HEK293 (cell line): ENCODE data around the gene OLFM1.

Experiments
- CTCF ChIA-PET: fragments of 350-600 bp; formaldehyde crosslinking; extraction: SDS; loops from one replicate; lab custom pipeline; 2021; ENCODE audit warnings: antibody characterized with exemption; lab: Yijun Ruan, JAX
- POLR2A ChIA-PET: fragments of 300-600 bp; formaldehyde crosslinking; extraction: SDS; loops from one replicate; lab custom pipeline; 2020; ENCODE audit warnings: antibody characterized with exemption, inconsistent platforms; lab: Yijun Ruan, JAX
- H3K27ac ChIP-seq: fragments of 200-500 bp; sonication (Bioruptor generic); 2 replicates; pipeline ENCODE4 v1.5.1; 2014; ENCODE audit warnings: low read depth, low read length, control low read depth, inconsistent platforms; ENCODE audit errors: extremely low read depth
- H3K36me3 ChIP-seq, 2 experiments: fragments of 200-500 bp in 1 of 2; sonication (Bioruptor generic) in 1 of 2; 1 replicate in 1 of 2; 2 replicates in 1 of 2; pipeline ENCODE4 v1.5.1; 2014 to 2017; ENCODE audit warnings: inconsistent platforms in 2 of 2, low read length in 2 of 2; ENCODE audit not compliant: control insufficient read depth in 2 of 2, insufficient read depth in 1 of 2
- H3K4me1 ChIP-seq: fragments of 200-500 bp; sonication (Bioruptor generic); 2 replicates; pipeline ENCODE4 v1.5.1; 2014; ENCODE audit warnings: mild to moderate bottlenecking, low read length, inconsistent platforms; ENCODE audit not compliant: control insufficient read depth, insufficient read depth
- H3K4me3 ChIP-seq: 2 replicates; pipeline ENCODE4 v1.5.1; 2011; ENCODE audit warnings: low read depth, mild to moderate bottlenecking, control low read depth, low read length, moderate library complexity
- H3K9me3 ChIP-seq: fragments of 200-500 bp; sonication (Bioruptor generic); 2 replicates; pipeline ENCODE4 v1.5.1; 2014; ENCODE audit warnings: low read depth, low read length, inconsistent platforms; ENCODE audit not compliant: control insufficient read depth, insufficient read depth
- HOXC10 ChIP-seq: sonication (generic); formaldehyde crosslinking; IDR thresholded peaks from 2 replicates; pipeline ENCODE4 v1.8.1; 2023; ENCODE audit warnings: mild to moderate bottlenecking, missing genetic modification reagents
- KLF7 ChIP-seq: fragments of 450-650 bp; formaldehyde crosslinking; IDR thresholded peaks from 2 replicates; pipeline ENCODE4 v1.5.1; 2016; ENCODE audit warnings: missing biosample characterization, missing genetic modification characterization, borderline replicate concordance
- SP7 ChIP-seq: fragments of 450-650 bp; formaldehyde crosslinking; IDR thresholded peaks from 2 replicates; pipeline ENCODE4 v1.5.1; 2016; ENCODE audit warnings: missing biosample characterization, missing genetic modification characterization
- ZBTB48 ChIP-seq: fragments of 450-650 bp; formaldehyde crosslinking; IDR thresholded peaks from 2 replicates; pipeline ENCODE4 v1.5.1; 2016; ENCODE audit warnings: missing biosample characterization, missing genetic modification characterization
- ZBTB7A ChIP-seq: fragments of 450-650 bp; formaldehyde crosslinking; IDR thresholded peaks from 2 replicates; pipeline ENCODE4 v1.5.1; 2016; ENCODE audit warnings: low read depth, missing biosample characterization, missing genetic modification characterization
- ZNF133 ChIP-seq: fragments of 450-650 bp; formaldehyde crosslinking; IDR thresholded peaks from 2 replicates; pipeline ENCODE4 v1.5.1; 2016; ENCODE audit warnings: missing biosample characterization, missing genetic modification characterization
- ZNF174 ChIP-seq: fragments of 450-650 bp; formaldehyde crosslinking; IDR thresholded peaks from 2 replicates; pipeline ENCODE4 v1.5.0; 2017; ENCODE audit warnings: missing biosample characterization, mild to moderate bottlenecking, missing genetic modification characterization
- ZNF211 ChIP-seq: fragments of 450-650 bp; formaldehyde crosslinking; IDR thresholded peaks from 2 replicates; pipeline ENCODE4 v1.5.1; 2016; ENCODE audit warnings: low read depth, missing biosample characterization, missing genetic modification characterization
- ZNF324 ChIP-seq: fragments of 450-650 bp; formaldehyde crosslinking; IDR thresholded peaks from 2 replicates; pipeline ENCODE4 v1.5.1; 2016; ENCODE audit warnings: missing biosample characterization, missing genetic modification characterization
- ZNF391 ChIP-seq: fragments of 450-650 bp; formaldehyde crosslinking; IDR thresholded peaks from 2 replicates; pipeline ENCODE4 v1.5.1; 2016; ENCODE audit warnings: low read depth, missing biosample characterization, missing genetic modification characterization, borderline replicate concordance
- ZNF416 ChIP-seq: fragments of 450-650 bp; formaldehyde crosslinking; IDR thresholded peaks from 2 replicates; pipeline ENCODE4 v1.5.1; 2016; ENCODE audit warnings: missing biosample characterization, missing genetic modification characterization
- ZNF433 ChIP-seq: fragments of 450-650 bp; formaldehyde crosslinking; IDR thresholded peaks from 2 replicates; pipeline ENCODE4 v1.5.1; 2016; ENCODE audit warnings: missing biosample characterization, missing genetic modification characterization, low read depth
- ZNF48 ChIP-seq: fragments of 450-650 bp; formaldehyde crosslinking; IDR thresholded peaks from 2 replicates; pipeline ENCODE4 v1.5.1; 2016; ENCODE audit warnings: missing biosample characterization, missing genetic modification characterization
- ZNF514 ChIP-seq: fragments of 450-650 bp; formaldehyde crosslinking; IDR thresholded peaks from 2 replicates; pipeline ENCODE4 v1.5.1; 2016; ENCODE audit warnings: missing biosample characterization, missing genetic modification characterization
- ZNF530 ChIP-seq: fragments of 450-650 bp; formaldehyde crosslinking; IDR thresholded peaks from 2 replicates; pipeline ENCODE4 v1.5.1; 2016; ENCODE audit warnings: low read depth, missing biosample characterization, missing genetic modification characterization
- ZNF555 ChIP-seq: fragments of 450-650 bp; formaldehyde crosslinking; conservative IDR thresholded peaks from 2 replicates; pipeline ENCODE4 v1.5.1; 2017; ENCODE audit warnings: missing biosample characterization, mild to moderate bottlenecking, missing genetic modification characterization, inconsistent platforms
- ZNF580 ChIP-seq: fragments of 450-650 bp; formaldehyde crosslinking; IDR thresholded peaks from 2 replicates; pipeline ENCODE4 v1.5.1; 2016; ENCODE audit warnings: missing biosample characterization, missing genetic modification characterization
- ZNF623 ChIP-seq: fragments of 450-650 bp; formaldehyde crosslinking; IDR thresholded peaks from 2 replicates; pipeline ENCODE4 v1.5.1; 2016; ENCODE audit warnings: missing biosample characterization, missing genetic modification characterization
- ZNF660 ChIP-seq: fragments of 450-650 bp; IDR thresholded peaks from 2 replicates; pipeline ENCODE4 v1.5.1; 2018; ENCODE audit warnings: missing biosample characterization, mild to moderate bottlenecking, missing genetic modification characterization
- ZNF670 ChIP-seq: fragments of 450-650 bp; formaldehyde crosslinking; IDR thresholded peaks from 2 replicates; pipeline ENCODE4 v1.5.1; 2016; ENCODE audit warnings: missing biosample characterization, missing genetic modification characterization, low read depth
- ZNF692 ChIP-seq: fragments of 450-650 bp; formaldehyde crosslinking; IDR thresholded peaks from 2 replicates; pipeline ENCODE4 v1.5.1; 2016; ENCODE audit warnings: missing biosample characterization, missing genetic modification characterization
- ZNF791 ChIP-seq: fragments of 450-650 bp; formaldehyde crosslinking; IDR thresholded peaks from 2 replicates; pipeline ENCODE4 v1.5.1; 2016; ENCODE audit warnings: missing biosample characterization, missing genetic modification characterization
- ZSCAN16 ChIP-seq: fragments of 450-650 bp; formaldehyde crosslinking; IDR thresholded peaks from 2 replicates; pipeline ENCODE4 v1.5.1; 2016; ENCODE audit warnings: missing biosample characterization, missing genetic modification characterization
- ZSCAN5A ChIP-seq: fragments of 450-650 bp; formaldehyde crosslinking; IDR thresholded peaks from 2 replicates; pipeline ENCODE4 v1.5.1; 2016; ENCODE audit warnings: missing biosample characterization, missing genetic modification characterization

Gene OLFM1

GRCh38 chr9:135165003-135165711 lies 77.7 kb downstream of the OLFM1 start:
- no peaks in the 10 kb centered on the region for H3K9me3 ChIP-seq
- CTCF ChIA-PET = interaction anchor here (0.6 kb wide), 1 partner anchor 26 kb away, joined by 3 read pairs; no protein-coding TSS in a partner anchor
- H3K36me3 ChIP-seq = no peaks in the 10 kb centered on the region
- TF ChIP-seq ZNF623 (tag by site-specific recombination) (no peak), ZNF324 (no peak), ZNF514 (tag by site-specific recombination) (no peak), ZBTB7A (tag by site-specific recombination) (no peak), ZNF530 (tag by site-specific recombination) (no peak), ZNF133 (no peak), ZNF211 (tag by site-specific recombination) (no peak), ZNF555 (tag by site-specific recombination) (no peak), HOXC10 (CRISPR knock-in tag) (no peak), ZNF174 (tag by site-specific recombination) (no peak), ZSCAN5A (tag by site-specific recombination) (no peak), ZNF48 (tag by site-specific recombination) (no peak), ZNF433 (no peak), KLF7 (tag by site-specific recombination) (no peak)
- no peaks in the 10 kb centered on the region for H3K4me1 ChIP-seq
- H3K27ac ChIP-seq = no peak overlapping the region
- POLR2A ChIA-PET = no interaction called here
- H3K4me3 ChIP-seq = no peak overlapping the region

GRCh38 chr9:135165756-135166519 lies 78.5 kb downstream of the OLFM1 start:
- no peaks in the 10 kb centered on the region for H3K4me1 ChIP-seq
- no peak overlapping the region for H3K4me3 ChIP-seq
- ChIA-PET POLR2A (no interaction called here), CTCF (no interaction called here)
- no peak for TF ChIP-seq ZBTB48 (tag by site-specific recombination)
- no peak for TF ChIP-seq ZNF670 (tag by site-specific recombination)
- TF ChIP-seq ZNF580 = no peak
- no peak for TF ChIP-seq ZNF791 (tag by site-specific recombination)
- no peak for TF ChIP-seq ZNF391 (tag by site-specific recombination)
- TF ChIP-seq ZNF416 (tag by site-specific recombination) = no peak
- no peak for TF ChIP-seq ZNF660 (tag by site-specific recombination)
- TF ChIP-seq SP7 (tag by site-specific recombination) = no peak
- no peak for TF ChIP-seq ZSCAN16 (tag by site-specific recombination)
- TF ChIP-seq ZNF692 (tag by site-specific recombination) = no peak
- no peaks in the 10 kb centered on the region for H3K36me3 ChIP-seq
- H3K9me3 ChIP-seq = no peaks in the 10 kb centered on the region
- no peak overlapping the region for H3K27ac ChIP-seq
